Ecto neural progenitor cell (in vitro differentiated cells): ENCODE results near the gene NCSTN.

Experiments
- DNase-seq: peaks from one replicate; pipeline ENCODE4 v3.0.0-alpha.2; 2018; ENCODE audit warnings: low spot score

Gene NCSTN

GRCh38 chr1:160406131-160406968 lies 63.2 kb downstream of the NCSTN start:
- DNase-seq = no peak

DNA sequence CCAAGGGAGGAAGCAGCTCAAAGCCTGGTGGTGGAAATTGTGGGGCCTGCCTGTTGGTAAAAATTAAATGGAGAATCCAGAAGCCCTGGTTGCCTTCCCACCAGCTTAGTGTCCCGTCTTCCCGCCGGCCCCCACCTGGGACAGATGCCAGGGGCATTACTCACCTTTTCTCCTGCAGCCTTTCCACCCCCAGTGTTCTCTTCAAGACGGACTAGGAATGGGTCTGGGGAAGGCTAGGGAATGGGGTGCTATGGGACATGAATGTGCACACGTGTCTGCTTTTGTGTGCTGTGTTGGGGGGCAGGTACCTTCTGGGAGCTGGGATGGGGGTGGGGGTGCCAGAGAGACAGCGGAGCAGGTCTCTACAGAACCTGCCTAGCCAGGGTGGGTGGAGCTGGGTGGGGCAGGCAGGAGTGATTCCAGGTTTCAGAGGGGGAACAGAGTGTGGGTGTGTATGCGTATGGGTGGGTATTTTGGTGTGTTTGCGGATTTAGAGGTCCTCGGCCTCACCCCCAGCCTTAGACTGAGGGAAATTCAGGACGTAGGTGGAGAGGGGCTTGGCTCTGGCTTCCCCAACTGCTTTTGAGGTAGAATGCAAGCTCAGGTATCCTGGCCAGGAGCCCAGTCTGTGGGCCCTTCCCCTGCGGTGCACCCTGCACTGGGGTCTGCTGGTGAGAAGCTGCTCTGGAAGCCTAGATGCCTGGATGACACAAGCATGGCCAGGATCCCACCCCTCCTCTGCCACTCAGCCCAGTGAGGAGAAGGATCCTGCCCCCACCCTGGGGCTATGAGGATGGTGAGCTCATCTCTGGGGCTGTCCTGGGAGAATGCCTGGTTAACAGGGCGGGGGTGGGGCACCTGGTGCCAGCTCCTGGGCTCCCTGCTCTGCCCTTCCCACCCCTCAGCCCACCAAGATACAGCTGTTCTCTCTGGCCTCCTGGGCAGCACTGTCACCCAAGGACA lies 64.9 kb downstream of the NCSTN start:
- no peak for DNase-seq
